Measurements from ENCODE around the gene C2CD4B.

Gene C2CD4B

DNA sequence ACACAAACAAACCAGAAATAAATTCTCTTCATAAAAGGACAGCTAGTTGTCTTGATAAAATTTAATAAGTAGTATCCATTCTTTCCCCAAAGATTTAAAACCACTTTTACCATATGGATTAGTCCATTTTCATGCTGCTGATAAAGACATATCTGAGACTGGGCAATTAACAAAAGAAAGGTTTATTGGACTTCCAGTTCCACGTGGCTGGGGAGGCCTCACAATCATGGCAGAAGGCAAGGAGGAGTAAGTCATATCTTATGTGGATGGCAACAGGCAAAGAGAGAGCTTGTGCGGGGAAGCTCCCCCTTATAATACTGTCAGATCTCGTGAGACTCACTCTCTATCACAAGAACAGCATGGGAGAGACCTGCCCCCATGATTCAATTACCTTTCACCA is 38.7 kb downstream of the C2CD4B start (continued):
- TF ChIP-seq, protein P1, sequence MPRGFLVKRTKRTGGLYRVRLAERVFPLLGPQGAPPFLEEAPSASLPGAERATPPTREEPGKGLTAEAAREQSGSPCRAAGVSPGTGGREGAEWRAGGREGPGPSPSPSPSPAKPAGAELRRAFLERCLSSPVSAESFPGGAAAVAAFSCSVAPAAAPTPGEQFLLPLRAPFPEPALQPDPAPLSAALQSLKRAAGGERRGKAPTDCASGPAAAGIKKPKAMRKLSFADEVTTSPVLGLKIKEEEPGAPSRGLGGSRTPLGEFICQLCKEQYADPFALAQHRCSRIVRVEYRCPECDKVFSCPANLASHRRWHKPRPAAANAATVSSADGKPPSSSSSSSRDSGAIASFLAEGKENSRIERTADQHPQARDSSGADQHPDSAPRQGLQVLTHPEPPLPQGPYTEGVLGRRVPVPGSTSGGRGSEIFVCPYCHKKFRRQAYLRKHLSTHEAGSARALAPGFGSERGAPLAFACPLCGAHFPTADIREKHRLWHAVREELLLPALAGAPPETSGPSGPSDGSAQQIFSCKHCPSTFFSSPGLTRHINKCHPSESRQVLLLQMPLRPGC (tag by site-specific recombination; IDR thresholded peaks at IDR 0.05) = no peak

DNA sequence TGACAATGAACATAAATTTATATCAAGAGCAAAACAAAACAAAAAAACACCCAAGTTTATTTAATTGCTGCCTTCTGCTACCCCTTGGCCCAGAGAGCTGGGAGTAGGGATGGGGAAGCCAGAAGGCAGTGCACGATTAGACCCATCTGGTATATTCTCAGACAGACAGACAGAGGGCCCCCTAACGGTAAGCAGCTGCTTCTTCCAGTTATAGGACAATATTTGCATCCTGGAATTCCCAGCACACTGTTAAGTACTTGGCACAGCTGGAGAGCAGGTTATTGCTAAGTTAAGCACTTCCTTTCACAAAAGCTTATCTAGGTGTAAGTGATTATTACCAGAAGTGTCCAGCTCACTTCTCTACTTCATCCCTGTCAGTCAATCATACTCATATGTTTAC is 39.3 kb downstream of the C2CD4B start:
- H3K27ac ChIP-seq (ENCODE audit: extremely low read depth, low read depth, low read length) = no peak overlapping the region
- POLR2A ChIA-PET = no interaction called here
- TF ChIP-seq ZNF704 (tag by site-specific recombination; IDR thresholded peaks at IDR 0.05) (no peak), ZSCAN30 (tag by site-specific recombination; IDR thresholded peaks at IDR 0.05) (peak; percentile 51; the same call in 1 of the 2 replicates)
- no peak overlapping the region for H3K4me3 ChIP-seq (ENCODE audit: low read depth, low read length)
- no peaks in the 10 kb centered on the region for H3K9me3 ChIP-seq (ENCODE audit: control insufficient read depth, insufficient read depth, low read depth, low read length)
- H3K36me3 ChIP-seq (ENCODE audit: control insufficient read depth in 2 of 2, insufficient read depth in 1 of 2, low read length in 2 of 2) = no peaks in the 10 kb centered on the region
- H3K4me1 ChIP-seq (ENCODE audit: control insufficient read depth, insufficient read depth, low read length) = no peaks in the 10 kb centered on the region
- CTCF ChIA-PET = interaction anchor here (0.7 to 3.0 kb wide), 11 partner anchors 13 to 1552 kb away, joined by 3 to 15 read pairs (median 3); no protein-coding TSS in a partner anchor

GRCh38 chr15:62124973-62125303 is 40.1 kb downstream of the C2CD4B start:
- Histone ChIP-seq H3K4me3 (ENCODE audit: low read depth, low read length) (no peak overlapping the region), H3K36me3 (ENCODE audit: control insufficient read depth in 2 of 2, insufficient read depth in 1 of 2, low read length in 2 of 2) (no peaks in the 10 kb centered on the region), H3K27ac (ENCODE audit: extremely low read depth, low read depth, low read length) (no peak overlapping the region), H3K9me3 (ENCODE audit: control insufficient read depth, insufficient read depth, low read depth, low read length) (no peaks in the 10 kb centered on the region), H3K4me1 (ENCODE audit: control insufficient read depth, insufficient read depth, low read length) (no peaks in the 10 kb centered on the region)
- ChIA-PET POLR2A (no interaction called here), CTCF (interaction anchor here (0.6 to 3.0 kb wide), 8 partner anchors 14 to 1738 kb away, joined by 3 to 15 read pairs (median 4); no protein-coding TSS in a partner anchor)
- TF ChIP-seq, protein P2, sequence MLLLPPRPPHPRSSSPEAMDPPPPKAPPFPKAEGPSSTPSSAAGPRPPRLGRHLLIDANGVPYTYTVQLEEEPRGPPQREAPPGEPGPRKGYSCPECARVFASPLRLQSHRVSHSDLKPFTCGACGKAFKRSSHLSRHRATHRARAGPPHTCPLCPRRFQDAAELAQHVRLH (tag by site-specific recombination; IDR thresholded peaks at IDR 0.05) = no peak
- TF ChIP-seq ZNF701 (tag by site-specific recombination; IDR thresholded peaks at IDR 0.05) = no peak
- no peak for TF ChIP-seq ZNF792 (tag by site-specific recombination; IDR thresholded peaks at IDR 0.05)
- no peak for TF ChIP-seq ZNF350 (tag by site-specific recombination; IDR thresholded peaks at IDR 0.05)
- TF ChIP-seq OVOL3 (tag by site-specific recombination; IDR thresholded peaks at IDR 0.05) = no peak
- no peak for TF ChIP-seq ZSCAN23 (tag by site-specific recombination; IDR thresholded peaks at IDR 0.05)
- peak; percentile 16; the same call in 1 of the 2 replicates for TF ChIP-seq CTCF (tag by site-specific recombination; IDR thresholded peaks at IDR 0.05)
- no peak for TF ChIP-seq KLF7 (tag by site-specific recombination; IDR thresholded peaks at IDR 0.05; ENCODE audit: borderline replicate concordance)

DNA sequence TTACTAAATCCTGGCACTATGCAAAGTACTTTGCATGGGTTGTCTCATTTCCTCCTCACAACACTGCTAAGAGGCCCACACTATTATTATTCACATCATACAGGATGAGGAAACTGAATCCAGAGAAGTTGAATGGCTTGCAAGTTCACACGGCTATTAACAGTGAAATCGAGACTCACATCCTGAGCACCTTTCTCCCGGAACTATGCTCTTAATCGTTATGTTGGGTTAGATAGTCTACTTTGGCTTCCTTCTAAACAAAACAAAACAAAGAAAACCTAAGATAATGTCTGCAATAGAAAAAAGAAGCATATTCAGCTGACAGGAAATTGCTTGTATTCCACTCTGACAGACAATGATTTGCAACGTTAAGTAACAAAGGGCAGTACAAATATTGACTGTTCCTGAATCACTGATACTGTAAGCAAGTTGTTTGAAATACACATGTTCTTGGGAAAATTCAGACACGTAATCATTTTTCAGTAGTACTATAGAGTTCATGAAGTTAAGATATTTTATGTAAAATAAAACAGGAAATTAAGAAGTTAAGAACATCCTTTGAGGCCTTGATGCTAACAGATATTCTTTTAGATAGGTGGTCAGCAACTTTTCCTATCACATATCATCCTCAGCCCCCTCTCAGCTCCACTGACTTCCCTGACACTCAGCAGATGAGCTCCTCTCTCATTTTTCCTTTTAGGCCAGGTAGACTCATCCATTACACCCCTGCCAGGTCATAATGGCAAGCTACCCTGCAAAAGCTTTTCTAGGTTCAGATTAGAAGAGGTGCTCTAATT is 40.7 kb downstream of the C2CD4B start:
- ChIA-PET CTCF (interaction anchor here (0.6 to 1.1 kb wide), 3 partner anchors 17 to 1738 kb away, joined by 4 read pairs; no protein-coding TSS in a partner anchor), POLR2A (no interaction called here)
- H3K9me3 ChIP-seq (ENCODE audit: control insufficient read depth, insufficient read depth, low read depth, low read length) = no peaks in the 10 kb centered on the region
- H3K4me3 ChIP-seq (ENCODE audit: low read depth, low read length) = no peak overlapping the region
- no peaks in the 10 kb centered on the region for H3K36me3 ChIP-seq (ENCODE audit: control insufficient read depth in 2 of 2, insufficient read depth in 1 of 2, low read length in 2 of 2)
- no peak overlapping the region for H3K27ac ChIP-seq (ENCODE audit: extremely low read depth, low read depth, low read length)
- H3K4me1 ChIP-seq (ENCODE audit: control insufficient read depth, insufficient read depth, low read length) = no peaks in the 10 kb centered on the region
- TF ChIP-seq TRIM28 (IDR thresholded peaks at IDR 0.05; ENCODE audit: borderline replicate concordance, low read length) (no peak), ZNF571 (tag by site-specific recombination; IDR thresholded peaks at IDR 0.05) (no peak), ZNF654 (tag by site-specific recombination; IDR thresholded peaks at IDR 0.05; ENCODE audit: low read depth) (no peak), ZNF658 (tag by site-specific recombination; IDR thresholded peaks at IDR 0.05) (no peak), ZNF114 (tag by site-specific recombination; IDR thresholded peaks at IDR 0.05) (no peak), ZNF280D (tag by site-specific recombination; IDR thresholded peaks at IDR 0.05) (no peak), ZBTB1 (tag by site-specific recombination; IDR thresholded peaks at IDR 0.05) (no peak), ZNF37A (tag by site-specific recombination; IDR thresholded peaks at IDR 0.05) (no peak), ZNF837 (tag by site-specific recombination; IDR thresholded peaks at IDR 0.05) (no peak)
- TF ChIP-seq, protein P2 (tag by site-specific recombination; IDR thresholded peaks at IDR 0.05) = no peak

Data from HEK293 (cell line).